ENCODE results near the gene RAPGEF6.

Gene RAPGEF6

GRCh38 chr5:131563434-131564228 lies 71.4 kb downstream of the RAPGEF6 start:
- DNase-seq = no peak
- intact Hi-C loops (cut with DNase I) = no loop called here

DNA sequence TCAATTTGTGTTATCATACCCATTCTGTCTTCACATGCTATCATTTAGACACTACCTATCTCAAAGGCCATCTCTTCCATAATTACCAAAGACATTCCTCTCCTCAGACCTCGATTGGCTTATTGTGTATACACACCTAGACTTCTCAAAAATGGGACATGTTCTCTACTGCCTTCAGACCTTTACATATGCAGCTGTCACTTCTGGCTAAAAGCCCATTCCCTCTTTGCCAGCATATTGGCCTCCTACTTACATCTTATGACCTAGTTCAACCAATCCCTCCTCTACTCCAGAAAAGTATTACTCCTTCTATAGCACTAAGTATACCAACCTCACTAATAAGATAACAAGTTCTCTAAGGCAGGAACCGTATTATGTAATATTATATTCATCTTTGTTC lies 84.4 kb downstream of the RAPGEF6 start:
- intact Hi-C loops (cut with DNase I) = no loop called here
- DNase-seq = no peak

- DNase-seq = no peak
- intact Hi-C loops (cut with DNase I) = no loop called here
Measured at GRCh38 chr5:131548176-131548575, 86.9 kb downstream of the RAPGEF6 start.

DNA sequence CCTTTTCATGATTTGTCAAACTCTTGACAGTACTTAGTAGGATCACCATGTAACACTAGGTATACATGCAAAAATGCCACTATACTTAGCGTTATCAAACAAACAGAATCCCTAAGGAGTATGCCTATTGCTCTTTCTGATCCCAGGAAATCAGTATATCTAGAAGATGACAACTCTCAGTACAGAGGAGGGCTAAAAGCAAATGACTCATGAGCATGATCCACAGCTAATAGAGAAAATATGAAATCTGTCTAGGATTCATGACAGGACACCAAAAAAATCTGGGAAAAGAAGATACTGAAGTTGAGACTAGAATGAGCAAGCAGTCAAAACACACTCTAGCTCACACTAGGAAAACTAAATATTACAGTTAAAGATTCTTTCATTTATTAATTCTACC lies 89.2 kb downstream of the RAPGEF6 start:
- DNase-seq = no peak
- intact Hi-C loops (cut with DNase I) = no loop called here

GRCh38 chr5:131542723-131543122 lies 92.3 kb downstream of the RAPGEF6 start:
- DNase-seq = no peak
- intact Hi-C loops (cut with DNase I) = no loop called here

DNA sequence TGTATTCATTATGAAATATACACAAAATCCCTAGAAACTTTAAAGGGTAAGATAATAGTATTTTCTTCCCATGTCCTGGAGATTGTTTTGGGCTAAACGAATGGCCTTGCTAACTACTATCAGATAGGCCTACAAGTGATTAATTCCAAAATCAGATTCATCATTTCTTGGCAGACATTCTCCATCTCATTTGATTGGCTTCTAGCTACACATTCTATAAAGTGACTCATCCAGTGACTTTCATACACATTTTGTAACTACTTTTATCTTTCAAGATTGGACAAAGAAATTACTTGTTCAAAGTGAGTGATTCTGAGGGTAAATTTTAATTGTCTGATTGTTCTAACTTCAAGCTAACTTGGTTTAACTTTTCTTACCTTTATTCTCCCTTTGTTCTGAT lies 93.3 kb downstream of the RAPGEF6 start:
- intact Hi-C loops (cut with DNase I) = no loop called here
- no peak for DNase-seq

DNA sequence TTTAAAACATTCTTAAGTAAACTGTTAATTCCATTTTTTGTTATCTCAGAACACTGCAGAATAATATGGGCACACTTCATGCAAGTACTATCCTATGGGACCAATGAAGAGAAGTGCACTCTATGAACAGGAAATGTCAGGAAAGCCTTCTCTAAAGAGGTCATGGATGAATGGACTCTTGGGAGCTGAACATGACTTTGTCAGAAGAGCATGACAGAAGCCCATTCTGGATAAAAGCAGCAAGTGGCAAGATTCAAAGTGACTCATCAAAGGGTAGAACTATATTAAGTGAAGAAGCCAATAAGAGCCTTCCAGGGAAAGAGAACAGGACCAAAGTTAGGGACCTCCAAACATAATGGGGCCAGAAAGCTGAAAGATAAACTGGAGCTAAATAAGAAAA lies 94.0 kb downstream of the RAPGEF6 start:
- no peak for DNase-seq
- intact Hi-C loops (cut with DNase I) = no loop called here

GRCh38 chr5:131539251-131539650 lies 95.8 kb downstream of the RAPGEF6 start:
- intact Hi-C loops (cut with DNase I) = no loop called here

GRCh38 chr5:131538177-131538593 lies 96.8 kb downstream of the RAPGEF6 start:
- intact Hi-C loops (cut with DNase I) = no loop called here
- DNase-seq = no peak

More at GRCh38 chr5:131539251-131539650, 95.8 kb downstream of the RAPGEF6 start:
- no peak for DNase-seq

DNA sequence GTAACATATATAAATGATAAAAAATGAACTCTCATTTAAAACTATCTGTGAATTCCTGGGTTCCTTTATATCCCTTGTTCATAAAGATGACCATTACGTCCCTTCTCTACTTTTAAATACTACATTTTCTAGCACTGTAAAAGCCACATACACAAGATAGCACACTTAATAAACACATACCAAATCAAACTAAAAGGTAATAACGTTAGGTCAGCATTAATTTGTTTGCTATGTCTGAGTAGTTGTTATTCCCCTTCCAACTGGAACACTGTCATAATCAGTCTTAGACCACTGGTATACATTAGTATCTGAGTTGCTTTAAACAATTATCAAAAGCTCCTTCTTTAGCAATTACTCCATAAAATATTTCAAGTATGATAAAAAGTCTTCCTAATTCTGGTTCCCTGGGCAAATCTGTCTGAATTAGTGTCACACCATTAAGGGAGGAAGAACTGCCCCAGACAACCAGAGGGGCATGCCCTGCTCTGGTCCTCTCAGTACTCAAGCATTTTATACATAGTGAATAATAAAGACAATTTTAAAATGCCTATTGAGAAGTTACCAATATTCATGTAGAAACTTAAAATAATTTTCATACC lies 98.1 kb downstream of the RAPGEF6 start:
- no peak for DNase-seq
- intact Hi-C loops (cut with DNase I) = no loop called here

DNA sequence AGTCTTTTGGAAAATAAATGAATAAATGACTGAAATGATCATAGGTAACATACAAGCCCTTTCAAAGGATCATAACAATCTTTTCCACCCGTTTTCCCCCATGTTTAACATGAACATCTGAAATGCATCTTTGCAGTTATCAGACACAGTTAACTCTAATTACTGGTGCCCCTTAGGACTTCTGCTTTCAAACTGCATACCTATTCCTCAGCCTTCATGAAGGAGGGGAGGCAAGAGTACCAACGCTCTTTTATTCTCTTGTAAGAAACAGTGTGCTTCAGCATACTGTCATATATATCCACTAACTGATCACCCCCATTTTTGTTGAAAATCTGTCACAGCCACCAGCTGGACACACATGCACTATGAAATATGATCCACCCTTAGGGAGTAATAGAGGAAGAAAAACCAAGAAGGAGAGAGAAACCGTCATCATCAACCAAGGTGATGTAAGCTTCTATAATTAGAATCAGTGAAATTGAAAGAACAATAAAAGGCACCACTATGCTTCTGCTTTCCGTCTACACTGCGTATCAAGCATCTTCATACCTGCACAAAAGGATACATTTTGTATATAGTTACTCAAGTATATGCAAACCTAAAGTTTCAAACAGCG lies 98.7 kb downstream of the RAPGEF6 start:
- no peak for DNase-seq
- intact Hi-C loops (cut with DNase I) = no loop called here

DNA sequence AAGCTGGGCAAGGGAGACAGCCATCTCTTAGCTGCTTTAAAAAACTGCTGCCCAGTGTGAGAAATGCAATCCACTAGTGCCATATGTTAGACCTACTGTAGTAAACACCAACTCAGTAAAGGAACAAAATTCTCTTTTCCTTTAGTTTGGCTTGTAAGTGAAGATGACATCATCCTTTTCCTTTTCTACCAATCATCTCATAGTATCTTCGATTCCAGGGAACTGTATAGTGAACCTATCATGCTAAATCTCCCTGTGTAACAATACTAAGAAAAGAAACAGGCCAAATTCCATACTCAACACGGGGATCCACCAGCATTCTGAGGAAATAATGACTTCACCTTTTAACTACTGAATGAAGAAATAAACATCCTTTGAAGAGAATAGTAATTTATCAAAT lies 100.1 kb downstream of the RAPGEF6 start:
- intact Hi-C loops (cut with DNase I) = no loop called here
- DNase-seq = no peak

GRCh38 chr5:131533836-131534235 lies 101.2 kb downstream of the RAPGEF6 start:
- DNase-seq = no peak
- intact Hi-C loops (cut with DNase I) = no loop called here

DNA sequence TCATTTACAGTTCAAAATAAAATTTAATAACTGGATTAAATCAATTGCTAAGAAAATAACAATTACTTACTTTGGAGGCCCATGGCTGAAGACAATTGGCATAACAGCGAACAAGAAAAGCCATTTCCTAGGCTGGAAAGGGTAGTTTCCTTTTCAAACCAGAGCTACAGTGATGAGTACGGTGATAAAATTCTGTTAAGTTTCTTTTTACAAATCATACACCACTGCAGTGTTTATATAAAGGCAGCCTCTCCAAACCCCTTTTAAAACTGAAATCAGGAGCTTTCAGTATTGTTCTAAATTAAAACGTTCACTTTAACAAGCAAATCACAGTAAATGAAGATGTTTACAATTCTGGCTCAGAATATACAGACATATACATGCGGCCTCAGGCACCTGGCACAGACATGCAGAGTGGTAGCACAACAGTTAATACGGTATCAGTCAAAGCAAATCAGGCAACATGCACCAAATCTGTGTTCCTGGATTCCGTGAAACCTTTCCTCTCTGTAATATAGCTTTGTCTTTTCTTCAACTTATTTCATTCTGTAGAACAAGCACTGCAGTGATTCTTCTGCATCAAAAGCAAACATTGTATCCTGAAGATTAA lies 102.9 kb downstream of the RAPGEF6 start:
- no peak for DNase-seq
- intact Hi-C loops (cut with DNase I) = no loop called here

DNA sequence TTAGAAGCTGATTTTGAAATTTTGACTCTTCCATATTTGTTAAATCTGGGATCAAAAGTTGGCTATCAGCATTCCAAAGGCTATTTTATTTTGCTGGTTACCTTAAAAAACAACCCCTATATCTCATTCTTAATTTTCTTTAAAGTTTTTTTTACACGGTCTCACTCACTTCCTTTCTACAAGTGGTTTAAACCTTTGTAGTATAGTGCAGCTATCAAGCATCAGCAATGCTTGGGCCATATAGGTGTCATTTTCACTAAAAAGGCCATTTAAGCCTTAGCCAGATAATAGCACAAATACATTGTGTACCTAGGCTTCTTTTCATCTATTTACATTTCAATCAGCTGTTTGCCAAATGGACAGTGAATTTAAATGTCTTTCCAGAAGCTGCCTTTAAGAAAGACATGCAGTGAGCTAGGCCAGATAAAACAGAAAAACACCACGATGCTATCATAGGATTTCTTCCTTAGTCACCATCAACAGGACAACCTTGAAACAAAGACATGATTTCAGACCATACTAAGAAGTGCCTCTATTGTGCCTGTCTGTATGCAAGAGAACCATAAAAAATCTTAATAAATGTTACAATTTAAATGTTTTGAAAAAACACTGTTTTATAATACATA lies 104.2 kb downstream of the RAPGEF6 start:
- DNase-seq = no peak
- intact Hi-C loops (cut with DNase I) = no loop called here

- no peak for DNase-seq
- intact Hi-C loops (cut with DNase I) = no loop called here
Measured at GRCh38 chr5:131528682-131529081, 106.3 kb downstream of the RAPGEF6 start.

DNA sequence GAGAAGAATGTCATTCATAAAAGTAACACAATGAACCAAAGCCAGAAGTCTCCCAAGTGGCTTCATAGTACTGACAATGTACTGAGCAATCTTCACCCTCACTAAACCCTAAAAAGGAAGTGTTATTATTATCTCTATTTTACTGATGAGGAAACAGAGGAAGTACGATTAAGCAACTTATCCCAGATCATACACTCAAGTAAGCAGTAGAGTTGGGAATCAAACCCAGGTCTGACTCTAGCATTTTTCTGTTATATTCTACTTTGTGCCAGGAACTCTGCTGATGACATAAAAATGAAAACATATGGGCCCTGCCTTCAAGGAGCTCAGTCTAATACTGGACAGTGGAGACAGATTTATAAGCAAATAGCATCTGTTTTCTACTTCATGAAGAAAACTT lies 109.2 kb downstream of the RAPGEF6 start:
- intact Hi-C loops (cut with DNase I) = no loop called here
- DNase-seq = no peak

- no peak for DNase-seq
- intact Hi-C loops (cut with DNase I) = no loop called here
Measured at GRCh38 chr5:131524431-131524830, 110.6 kb downstream of the RAPGEF6 start.

DNA sequence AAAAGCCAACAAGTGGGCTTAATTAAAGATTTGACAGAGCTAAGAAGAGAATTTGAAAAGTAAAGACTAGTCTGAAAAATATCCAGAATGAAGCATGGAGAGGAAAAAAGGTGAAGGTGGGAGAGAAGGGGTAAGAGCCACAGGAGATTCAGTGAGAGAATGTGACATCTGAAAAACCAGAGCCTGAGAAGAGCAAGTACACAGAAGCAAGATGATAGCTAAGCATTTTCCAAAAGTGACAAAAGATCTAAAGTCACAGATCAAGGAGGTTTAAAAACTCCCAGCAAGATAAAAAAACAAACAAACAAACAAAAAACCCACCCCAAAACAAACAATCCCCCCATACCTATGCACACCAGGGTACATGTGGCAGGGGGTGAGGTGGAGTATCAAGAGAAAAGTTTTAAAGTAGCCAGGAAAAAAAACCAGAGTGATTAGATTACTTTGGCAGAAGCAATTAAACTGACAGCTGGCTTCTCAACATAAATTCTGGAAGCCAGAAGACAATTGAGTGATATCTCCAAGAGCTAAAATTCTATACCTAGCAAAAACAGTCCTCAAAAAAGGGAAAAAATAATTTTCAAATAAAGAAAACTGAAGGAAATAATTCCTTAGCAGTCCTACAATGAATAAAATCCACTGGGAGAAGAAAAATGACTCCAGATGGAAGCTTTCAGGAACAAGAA lies 111.4 kb downstream of the RAPGEF6 start:
- intact Hi-C loops (cut with DNase I) = no loop called here
- no peak for DNase-seq

- no peak for DNase-seq
- intact Hi-C loops (cut with DNase I) = no loop called here
Measured at GRCh38 chr5:131521252-131521651, 113.8 kb downstream of the RAPGEF6 start.

Data from posterior cingulate gyrus (tissue), 11 donors.